Muscle layer of duodenum (tissue), 2 donors: Measurements from ENCODE around the gene CAMK1D.
"Not testable (repeated sequence)": the region's sequence is repeated elsewhere in the genome, so short reads cannot be mapped to it uniquely, and the experiment has no call there.

Source experiments
- H3K27ac ChIP-seq: one replicate; pipeline ENCODE4 v1.7.0; 2013; ENCODE audit warnings: mild to moderate bottlenecking, low read length
- H3K27me3 ChIP-seq: one replicate; pipeline ENCODE4 v1.7.0; 2013; ENCODE audit warnings: low read depth, mild to moderate bottlenecking, control low read depth, low read length
- H3K36me3 ChIP-seq, 2 donors: one replicate each; pipeline ENCODE4 v1.7.0; 2013; ENCODE audit warnings: low read length in 2 of 2, control low read depth in 1 of 2, mild to moderate bottlenecking in 1 of 2; ENCODE audit not compliant: insufficient read depth in 2 of 2, control insufficient read depth in 1 of 2
- H3K4me1 ChIP-seq, 2 donors: one replicate each; pipeline ENCODE4 v1.7.0; 2013; ENCODE audit warnings: low read length in 2 of 2, mild to moderate bottlenecking in 2 of 2, control low read depth in 1 of 2, moderate library complexity in 1 of 2; ENCODE audit not compliant: insufficient read depth in 2 of 2, control insufficient read depth in 1 of 2
- H3K4me3 ChIP-seq, 2 donors: one replicate each; pipeline ENCODE4 v1.7.0; 2013; ENCODE audit warnings: low read length in 2 of 2, low read depth in 1 of 2, mild to moderate bottlenecking in 1 of 2
- H3K9me3 ChIP-seq, 2 donors: one replicate each; pipeline ENCODE4 v1.7.0; 2013; ENCODE audit warnings: low read length in 2 of 2, control low read depth in 1 of 2, mild to moderate bottlenecking in 1 of 2; ENCODE audit not compliant: control insufficient read depth in 1 of 2
- donor health status: healthy.

Gene CAMK1D

GRCh38 chr10:12327074-12327473 is 22.3 kb upstream of the CAMK1D start:
- no peaks in the 10 kb centered on the region for H3K36me3 ChIP-seq
- no peaks in the 10 kb centered on the region for H3K4me1 ChIP-seq
- no peak overlapping the region for H3K4me3 ChIP-seq
- no peak overlapping the region for H3K27ac ChIP-seq
- H3K9me3 ChIP-seq: no peaks in the 10 kb centered on the region
- no peaks in the 10 kb centered on the region for H3K27me3 ChIP-seq

DNA sequence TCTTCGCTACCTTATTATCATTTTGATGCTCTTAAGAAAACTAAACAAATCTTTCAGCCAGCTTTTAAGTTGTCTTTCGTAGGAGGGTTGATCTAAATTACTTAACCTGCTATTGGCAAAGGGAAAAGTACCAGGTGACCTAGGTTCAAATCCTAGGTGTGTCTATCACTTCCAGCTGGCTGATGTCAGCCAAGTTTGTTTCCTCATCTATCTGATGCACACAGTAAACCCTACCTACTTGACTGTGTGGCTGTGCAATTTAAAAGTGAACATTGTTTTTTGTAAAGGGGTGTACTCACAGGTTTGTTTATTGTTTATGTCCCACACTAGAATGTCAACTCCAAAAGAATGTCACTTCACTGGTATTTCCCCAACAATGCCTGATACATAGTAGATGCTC is 21.9 kb upstream of the CAMK1D start:
- H3K27me3 ChIP-seq: no peaks in the 10 kb centered on the region
- no peak overlapping the region for H3K4me3 ChIP-seq
- H3K36me3 ChIP-seq: no peaks in the 10 kb centered on the region
- no peak overlapping the region for H3K27ac ChIP-seq
- H3K9me3 ChIP-seq: no peaks in the 10 kb centered on the region
- no peaks in the 10 kb centered on the region for H3K4me1 ChIP-seq

- H3K9me3 ChIP-seq, H3K4me1 ChIP-seq, H3K27ac ChIP-seq: not testable (repeated sequence)
Measured at GRCh38 chr10:12328312-12328711, 21.0 kb upstream of the CAMK1D start.

GRCh38 chr10:12332572-12333379 is 16.6 kb upstream of the CAMK1D start:
- Histone ChIP-seq H3K27me3 (no peaks in the 10 kb centered on the region), H3K4me3 (no peak overlapping the region), H3K9me3 (no peaks in the 10 kb centered on the region), H3K36me3 (no peaks in the 10 kb centered on the region), H3K4me1 (peaks cover 0 to 18% of the 10 kb centered on the region in 2 donors), H3K27ac (peak overlapping the region; percentile 75)

More at GRCh38 chr10:12328312-12328711, 21.0 kb upstream of the CAMK1D start:
- not testable (repeated sequence) for H3K4me3 ChIP-seq, H3K27me3 ChIP-seq, H3K36me3 ChIP-seq

DNA sequence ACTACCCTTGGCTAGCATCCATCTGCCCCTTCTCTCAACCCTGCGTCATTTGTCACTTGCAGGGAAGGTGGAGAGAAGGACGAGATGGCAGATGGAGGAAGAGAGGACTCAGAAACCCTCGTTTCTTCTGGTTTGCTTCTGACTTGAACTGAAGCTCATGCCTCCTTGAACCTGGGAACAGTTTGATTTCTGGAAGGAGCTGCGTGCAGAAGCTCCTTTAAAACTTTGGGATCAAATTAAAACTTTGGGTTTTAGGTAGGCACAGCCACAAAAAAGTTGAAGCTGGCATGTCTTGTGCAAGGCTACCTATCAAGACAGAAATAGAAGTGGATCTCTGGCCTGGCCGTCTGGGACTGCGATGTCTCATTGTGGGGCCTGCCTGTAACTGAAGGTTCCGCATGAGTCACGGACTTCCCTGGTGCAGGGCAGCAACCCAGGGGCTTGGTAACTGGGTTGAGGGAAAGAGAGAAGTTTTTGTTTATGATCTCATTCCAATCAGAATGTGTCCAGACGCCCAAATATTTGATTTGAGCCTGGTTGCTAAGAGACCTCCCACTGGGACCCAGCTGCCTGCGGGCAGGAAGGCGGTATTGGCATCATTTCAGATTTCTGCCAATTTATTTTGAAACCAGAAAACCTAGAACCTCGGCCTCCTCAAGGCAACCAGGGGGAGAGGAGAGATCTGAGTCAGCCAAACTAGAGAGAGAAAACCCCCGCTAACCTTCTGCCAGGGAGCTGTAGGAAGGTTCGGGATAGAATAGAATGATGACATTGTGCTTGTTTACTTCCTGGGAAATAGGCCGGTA is 15.8 kb upstream of the CAMK1D start:
- Histone ChIP-seq H3K36me3 (no peaks in the 10 kb centered on the region), H3K27ac (peak overlapping the region; percentile 75), H3K4me1 (peaks cover 0 to 22% of the 10 kb centered on the region in 2 donors), H3K27me3 (no peaks in the 10 kb centered on the region), H3K4me3 (no peak overlapping the region), H3K9me3 (no peaks in the 10 kb centered on the region)

- H3K27ac ChIP-seq: peak overlapping the region; percentile 61
- no peak overlapping the region for H3K4me3 ChIP-seq
- H3K36me3 ChIP-seq: no peaks in the 10 kb centered on the region
- peaks cover 0 to 22% of the 10 kb centered on the region in 2 donors for H3K4me1 ChIP-seq
- no peaks in the 10 kb centered on the region for H3K27me3 ChIP-seq
- no peaks in the 10 kb centered on the region for H3K9me3 ChIP-seq
Measured at GRCh38 chr10:12334186-12334530, 15.2 kb upstream of the CAMK1D start.

- peaks cover 0 to 22% of the 10 kb centered on the region in 2 donors for H3K4me1 ChIP-seq
- not testable (repeated sequence) for H3K27me3 ChIP-seq, H3K36me3 ChIP-seq, H3K27ac ChIP-seq, H3K4me3 ChIP-seq, H3K9me3 ChIP-seq
Measured at GRCh38 chr10:12335169-12335568, 14.2 kb upstream of the CAMK1D start.

DNA sequence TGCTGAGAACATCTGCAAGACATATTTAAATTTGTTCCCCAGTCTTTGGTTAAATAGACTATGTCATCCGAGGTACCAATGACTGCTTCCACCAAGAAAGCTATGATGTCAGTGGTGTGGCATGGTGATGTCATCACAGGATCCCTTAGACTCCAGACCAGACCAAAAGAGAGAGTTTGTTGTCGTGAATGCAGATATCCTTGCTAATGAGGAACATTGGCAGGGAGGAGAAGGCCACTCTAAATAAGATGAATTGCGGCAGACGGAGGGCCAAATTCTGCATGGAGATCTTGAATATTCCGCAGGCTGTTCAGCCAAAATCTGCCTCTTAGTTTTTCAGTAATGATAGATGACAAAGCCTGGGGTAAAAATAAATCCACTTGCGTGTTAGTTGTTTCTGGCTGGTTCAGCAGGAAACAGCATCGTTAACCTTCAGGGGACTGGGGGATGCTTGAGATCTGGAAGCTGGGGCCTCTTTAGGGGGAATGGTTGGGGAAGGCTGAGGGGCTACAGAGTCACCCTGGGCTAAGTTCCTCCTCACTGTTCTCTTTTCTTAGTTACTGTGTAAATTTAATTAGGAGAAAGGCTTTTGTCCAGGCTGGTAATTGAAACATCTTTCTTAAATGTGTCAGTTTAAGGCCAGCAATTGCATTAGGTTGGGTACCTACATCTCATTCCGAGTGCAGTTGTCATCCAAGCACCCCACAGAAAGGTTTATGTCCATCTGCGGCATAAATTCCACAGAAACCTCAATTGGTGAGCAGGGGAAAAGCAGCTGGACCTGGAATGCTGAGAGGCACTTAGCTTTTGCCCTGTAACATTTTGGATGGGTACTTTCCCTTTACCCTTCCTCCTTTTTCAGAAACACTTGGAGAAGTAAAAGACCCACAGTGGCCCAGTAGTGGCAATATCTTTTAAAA is 11.6 kb upstream of the CAMK1D start:
- no peaks in the 10 kb centered on the region for H3K27me3 ChIP-seq
- no peaks in the 10 kb centered on the region for H3K36me3 ChIP-seq
- no peaks in the 10 kb centered on the region for H3K9me3 ChIP-seq
- no peak overlapping the region for H3K4me3 ChIP-seq
- peaks cover 0 to 20% of the 10 kb centered on the region in 2 donors for H3K4me1 ChIP-seq
- H3K27ac ChIP-seq: no peak overlapping the region

DNA sequence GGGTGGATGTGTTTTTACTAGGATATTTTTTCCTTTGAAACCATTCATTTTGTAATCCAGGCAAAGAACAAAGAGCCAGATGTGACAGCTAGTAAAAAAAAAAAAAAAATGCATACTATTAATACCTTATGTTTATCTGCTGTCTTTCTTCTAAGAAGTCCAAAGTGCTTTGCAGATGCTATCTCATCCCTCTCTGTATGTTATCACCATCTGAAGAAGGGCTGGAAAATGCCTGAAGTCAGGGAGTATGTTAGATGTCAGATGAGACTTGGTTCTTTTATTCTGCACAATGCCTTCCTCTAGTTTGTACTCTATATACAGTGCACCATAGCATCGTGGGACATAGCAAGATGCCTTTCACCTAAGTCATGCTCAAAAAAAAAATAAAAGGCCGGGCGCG is 10.4 kb upstream of the CAMK1D start:
- Histone ChIP-seq H3K9me3 (no peaks in the 10 kb centered on the region), H3K27ac (no peak overlapping the region), H3K36me3 (no peaks in the 10 kb centered on the region), H3K4me3 (no peak overlapping the region), H3K27me3 (no peaks in the 10 kb centered on the region), H3K4me1 (peaks cover 0 to 8% of the 10 kb centered on the region in 2 donors)

DNA sequence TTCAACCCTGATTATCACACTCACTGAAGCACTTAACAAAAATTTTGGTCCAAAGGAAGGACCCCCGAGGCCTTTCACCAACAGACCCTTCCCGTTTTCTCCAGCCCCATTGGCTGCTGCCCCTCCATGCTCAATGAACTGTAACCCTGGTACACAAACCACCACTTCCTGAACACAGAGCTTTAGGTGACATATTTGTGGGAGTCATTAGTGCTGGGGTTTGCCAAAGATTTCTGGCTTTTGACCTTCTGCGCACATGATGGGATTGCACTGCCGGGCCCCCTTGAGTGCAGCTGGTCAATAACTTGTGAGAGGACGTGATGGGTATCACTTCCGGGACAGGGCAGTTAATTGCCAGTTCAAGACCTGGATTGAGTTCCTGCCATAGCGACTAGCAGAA is 9.0 kb upstream of the CAMK1D start:
- Histone ChIP-seq H3K4me1 (peaks cover 0 to 8% of the 10 kb centered on the region in 2 donors), H3K9me3 (no peaks in the 10 kb centered on the region), H3K27ac (no peak overlapping the region), H3K4me3 (no peak overlapping the region), H3K36me3 (no peaks in the 10 kb centered on the region), H3K27me3 (no peaks in the 10 kb centered on the region)

DNA sequence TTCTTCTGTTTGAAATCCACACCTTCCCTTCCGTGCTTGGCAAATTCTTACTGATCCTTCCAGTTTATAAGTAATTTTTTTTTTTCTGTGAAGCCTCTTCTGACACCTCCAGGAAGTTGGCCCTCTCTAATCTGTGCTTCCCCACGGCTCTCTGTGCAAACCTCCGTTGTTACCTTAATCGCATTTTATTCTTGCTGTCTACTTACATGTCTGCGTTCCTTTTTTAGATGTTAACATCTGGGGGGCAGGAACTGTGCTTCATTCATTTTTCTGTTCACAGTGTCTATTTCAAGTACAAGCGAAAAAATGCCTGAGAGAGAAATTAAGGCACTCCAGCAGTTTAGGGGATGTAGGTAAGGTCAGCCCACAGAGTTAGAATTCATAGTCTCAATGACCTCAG is 8.4 kb upstream of the CAMK1D start:
- Histone ChIP-seq H3K27me3 (no peaks in the 10 kb centered on the region), H3K36me3 (no peaks in the 10 kb centered on the region), H3K27ac (no peak overlapping the region), H3K4me1 (peaks cover 0 to 8% of the 10 kb centered on the region in 2 donors), H3K4me3 (no peak overlapping the region), H3K9me3 (no peaks in the 10 kb centered on the region)
